GM19239 (cell line): ENCODE results near the gene AVP.
"Not testable (repeated sequence)": the region's sequence is repeated elsewhere in the genome, so short reads cannot be mapped to it uniquely, and the experiment has no call there.

Experiments used
- DNase-seq: peaks from one replicate; pipeline ENCODE4 v3.0.0; 2011; ENCODE audit warnings: low spot score; ENCODE audit not compliant: insufficient read length
- FAIRE-seq: peaks from 2 replicates; lab custom pipeline; 2011; peaks lifted over from hg19 to GRCh38; lab: Jason Lieb, UNC

Gene AVP

GRCh38 chr20:3064119-3064518 is 20.4 kb downstream of the AVP start:
- not testable (repeated sequence) for DNase-seq, FAIRE-seq

GRCh38 chr20:3059489-3059888 is 25.0 kb downstream of the AVP start:
- DNase-seq, result no peak
- FAIRE-seq, result no peak

GRCh38 chr20:3051385-3052019 is 33.0 kb downstream of the AVP start:
- no peak for DNase-seq
- no peak for FAIRE-seq

GRCh38 chr20:3047486-3048419 is 36.8 kb downstream of the AVP start:
- FAIRE-seq (no peak), DNase-seq (no peak)

GRCh38 chr20:3046677-3047462 is 37.7 kb downstream of the AVP start:
- FAIRE-seq, result no peak

GRCh38 chr20:3045816-3046676 is 38.5 kb downstream of the AVP start, which contains the start of gene MRPS26:
TSS of gene MRPS26 (plus strand) at chr20:3046052. CDS start at chr20:3046069, 17 bp downstream.
- FAIRE-seq, result peak; percentile 89

More at GRCh38 chr20:3046677-3047462, 37.7 kb downstream of the AVP start:
- DNase-seq, result no peak

GRCh38 chr20:3045042-3045815 is 39.3 kb downstream of the AVP start:
- peak; percentile 82 for FAIRE-seq
- DNase-seq, result peak; percentile 69

More at GRCh38 chr20:3045816-3046676, 38.5 kb downstream of the AVP start, which contains the start of gene MRPS26:
- DNase-seq, result peak; percentile 96

- DNase-seq, result no peak
- FAIRE-seq, result no peak
Observed at GRCh38 chr20:3044336-3044965, 40.1 kb downstream of the AVP start.

- DNase-seq (no peak), FAIRE-seq (no peak)
Observed at GRCh38 chr20:3043322-3043721, 41.2 kb downstream of the AVP start, which contains the start of gene GNRH2. TSS of gene GNRH2 (plus strand) at chr20:3043622. CDS start at chr20:3044415, 793 bp downstream.

- FAIRE-seq (no peak), DNase-seq (no peak)
Observed at GRCh38 chr20:3042625-3043024, 41.9 kb downstream of the AVP start.

- FAIRE-seq, result no peak
- no peak for DNase-seq
Observed at GRCh38 chr20:3041854-3042409, 42.6 kb downstream of the AVP start.

GRCh38 chr20:3040086-3040485 is 44.4 kb downstream of the AVP start:
- no peak for DNase-seq
- no peak for FAIRE-seq

GRCh38 chr20:3039426-3039825 is 45.1 kb downstream of the AVP start:
- no peak for DNase-seq
- no peak for FAIRE-seq

GRCh38 chr20:3038454-3038853 is 46.1 kb downstream of the AVP start:
- no peak for DNase-seq
- FAIRE-seq, result no peak

- FAIRE-seq (no peak), DNase-seq (no peak)
Observed at GRCh38 chr20:3037654-3038053, 46.9 kb downstream of the AVP start.

GRCh38 chr20:3032624-3033023 is 51.9 kb downstream of the AVP start:
- DNase-seq, result no peak
- FAIRE-seq, result no peak
